ENCODE data around the gene COP1.

- TF ChIP-seq CHD2 (IDR thresholded peaks at IDR 0.05; ENCODE audit: low read length, partially characterized antibody) (no peak), POLR2AphosphoS2 (conservative IDR thresholded peaks at IDR 0.05; ENCODE audit: low read length) (no peak), EP300 (IDR thresholded peaks at IDR 0.05) (no peak), USF2 (IDR thresholded peaks at IDR 0.05) (no peak), REST (IDR thresholded peaks at IDR 0.05) (no peak)
- TF ChIP-seq, protein P1, sequence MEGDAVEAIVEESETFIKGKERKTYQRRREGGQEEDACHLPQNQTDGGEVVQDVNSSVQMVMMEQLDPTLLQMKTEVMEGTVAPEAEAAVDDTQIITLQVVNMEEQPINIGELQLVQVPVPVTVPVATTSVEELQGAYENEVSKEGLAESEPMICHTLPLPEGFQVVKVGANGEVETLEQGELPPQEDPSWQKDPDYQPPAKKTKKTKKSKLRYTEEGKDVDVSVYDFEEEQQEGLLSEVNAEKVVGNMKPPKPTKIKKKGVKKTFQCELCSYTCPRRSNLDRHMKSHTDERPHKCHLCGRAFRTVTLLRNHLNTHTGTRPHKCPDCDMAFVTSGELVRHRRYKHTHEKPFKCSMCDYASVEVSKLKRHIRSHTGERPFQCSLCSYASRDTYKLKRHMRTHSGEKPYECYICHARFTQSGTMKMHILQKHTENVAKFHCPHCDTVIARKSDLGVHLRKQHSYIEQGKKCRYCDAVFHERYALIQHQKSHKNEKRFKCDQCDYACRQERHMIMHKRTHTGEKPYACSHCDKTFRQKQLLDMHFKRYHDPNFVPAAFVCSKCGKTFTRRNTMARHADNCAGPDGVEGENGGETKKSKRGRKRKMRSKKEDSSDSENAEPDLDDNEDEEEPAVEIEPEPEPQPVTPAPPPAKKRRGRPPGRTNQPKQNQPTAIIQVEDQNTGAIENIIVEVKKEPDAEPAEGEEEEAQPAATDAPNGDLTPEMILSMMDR (IDR thresholded peaks at IDR 0.05) = no peak
Measured at GRCh38 chr1:176159993-176160392, 47.1 kb downstream of the COP1 start.

All from A549 (cell line).